ENCODE data around the gene DCBLD1. TPM values are rescaled to one million over a fixed set of nuclear protein-coding genes. Genes with fewer than 3 reads are reported as not detected.

The DCBLD1 gene
- polyA plus RNA-seq, 3 donors = 2.9 to 3.3 (median 3.1) TPM

DNA sequence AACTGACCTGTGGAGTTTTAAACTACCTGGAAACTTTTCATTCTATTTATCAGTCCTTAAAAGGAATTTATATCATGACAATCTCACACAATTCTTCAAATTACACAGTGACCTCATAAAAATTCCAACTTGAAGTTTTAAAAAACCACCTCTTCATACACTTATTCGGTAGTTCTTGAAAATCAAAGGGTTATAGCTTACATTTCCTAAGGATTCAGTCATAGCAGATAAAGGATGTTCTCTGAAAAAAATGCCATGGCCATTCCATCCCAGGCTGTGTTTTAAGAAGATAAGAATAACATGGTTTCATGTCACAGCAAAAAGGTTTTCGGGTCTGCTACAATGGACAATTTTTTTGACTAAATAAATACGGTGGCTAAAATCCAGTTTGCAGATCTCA lies 78.7 kb downstream of the DCBLD1 start:
- H3K27me3 ChIP-seq (ENCODE audit: control insufficient read depth in 2 of 2, insufficient read depth in 2 of 2, low read length in 2 of 2) = no peaks in the 10 kb centered on the region
- no peak overlapping the region for H3K4me3 ChIP-seq (replicated peaks in 1 of 3; ENCODE audit: low read depth in 2 of 3, low read length in 3 of 3)
- H3K9me3 ChIP-seq (replicated peaks in 1 of 2; ENCODE audit: control insufficient read depth in 1 of 2, insufficient read depth in 1 of 2, low read length in 2 of 2) = no peaks in the 10 kb centered on the region
- intact Hi-C loops (cut with micrococcal nuclease) = no loop called here
- H3K27ac ChIP-seq (ENCODE audit: low read depth in 1 of 2, low read length in 2 of 2) = no peak overlapping the region
- no peak for DNase-seq
- H3K36me3 ChIP-seq (replicated peaks in 1 of 2; ENCODE audit: control insufficient read depth in 1 of 2, insufficient read depth in 2 of 2, low read length in 2 of 2) = peaks cover 40 to 60% of the 10 kb centered on the region in 2 donors
- no peaks in the 10 kb centered on the region for H4K20me1 ChIP-seq (ENCODE audit: insufficient read depth, low read length)
- H3K79me2 ChIP-seq (ENCODE audit: insufficient read depth, low read length) = no peaks in the 10 kb centered on the region
- H3K9ac ChIP-seq (ENCODE audit: insufficient read depth, low read length, poor library complexity, severe bottlenecking) = no peak overlapping the region
- TF ChIP-seq, protein P1, sequence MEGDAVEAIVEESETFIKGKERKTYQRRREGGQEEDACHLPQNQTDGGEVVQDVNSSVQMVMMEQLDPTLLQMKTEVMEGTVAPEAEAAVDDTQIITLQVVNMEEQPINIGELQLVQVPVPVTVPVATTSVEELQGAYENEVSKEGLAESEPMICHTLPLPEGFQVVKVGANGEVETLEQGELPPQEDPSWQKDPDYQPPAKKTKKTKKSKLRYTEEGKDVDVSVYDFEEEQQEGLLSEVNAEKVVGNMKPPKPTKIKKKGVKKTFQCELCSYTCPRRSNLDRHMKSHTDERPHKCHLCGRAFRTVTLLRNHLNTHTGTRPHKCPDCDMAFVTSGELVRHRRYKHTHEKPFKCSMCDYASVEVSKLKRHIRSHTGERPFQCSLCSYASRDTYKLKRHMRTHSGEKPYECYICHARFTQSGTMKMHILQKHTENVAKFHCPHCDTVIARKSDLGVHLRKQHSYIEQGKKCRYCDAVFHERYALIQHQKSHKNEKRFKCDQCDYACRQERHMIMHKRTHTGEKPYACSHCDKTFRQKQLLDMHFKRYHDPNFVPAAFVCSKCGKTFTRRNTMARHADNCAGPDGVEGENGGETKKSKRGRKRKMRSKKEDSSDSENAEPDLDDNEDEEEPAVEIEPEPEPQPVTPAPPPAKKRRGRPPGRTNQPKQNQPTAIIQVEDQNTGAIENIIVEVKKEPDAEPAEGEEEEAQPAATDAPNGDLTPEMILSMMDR (IDR thresholded peaks at IDR 0.05) = no peak
- no peak overlapping the region for H3K4me3 Mint-ChIP-seq
- 100% methylated on average over 2 of the region's 3 CpGs for WGBS (ENCODE audit: insufficient coverage)
- no peaks in the 10 kb centered on the region for H3K4me1 ChIP-seq (ENCODE audit: control insufficient read depth in 1 of 2, insufficient read depth in 2 of 2, low read length in 2 of 2)
- no peaks in the 10 kb centered on the region for H3K4me1 Mint-ChIP-seq
- peaks cover 0 to 2% (median 0%) of the 10 kb centered on the region in 3 donors for H3K27me3 Mint-ChIP-seq (ENCODE audit: low read depth in 3 of 3)
- H3K27ac Mint-ChIP-seq = no peak overlapping the region
- peaks cover 45 to 50% of the 10 kb centered on the region in 2 donors for H3K36me3 Mint-ChIP-seq
- H3K9me3 Mint-ChIP-seq = no peaks in the 10 kb centered on the region
- no peak overlapping the region for H2AFZ ChIP-seq (ENCODE audit: insufficient read depth, low read depth, low read length, poor library complexity, severe bottlenecking)
- no peak overlapping the region for H3K4me2 ChIP-seq (replicated peaks; ENCODE audit: extremely low read depth, low read length, poor library complexity, severe bottlenecking)

DNA sequence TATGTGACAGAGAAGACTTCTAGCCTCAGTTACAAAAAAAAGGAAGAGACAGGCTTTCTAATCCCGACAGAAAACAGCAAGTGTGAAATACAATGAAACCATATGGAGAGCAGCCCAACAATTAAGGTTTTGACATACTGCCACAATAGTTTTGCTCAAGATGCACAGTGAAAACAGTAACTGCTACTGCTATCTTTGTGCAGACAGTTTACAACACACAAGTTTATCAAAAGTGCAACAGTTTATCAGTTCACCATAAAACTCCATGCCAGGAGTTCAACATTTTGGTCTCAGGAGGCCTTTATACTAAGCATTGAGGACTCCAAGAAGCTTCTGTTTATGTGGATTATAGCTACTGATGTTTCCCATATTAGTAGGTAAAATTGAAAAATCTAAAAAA lies 82.2 kb downstream of the DCBLD1 start:
- H3K4me1 ChIP-seq (ENCODE audit: control insufficient read depth in 1 of 2, insufficient read depth in 2 of 2, low read length in 2 of 2) = no peaks in the 10 kb centered on the region
- H4K20me1 ChIP-seq (ENCODE audit: insufficient read depth, low read length) = no peaks in the 10 kb centered on the region
- no peak overlapping the region for H3K9ac ChIP-seq (ENCODE audit: insufficient read depth, low read length, poor library complexity, severe bottlenecking)
- no peaks in the 10 kb centered on the region for H3K79me2 ChIP-seq (ENCODE audit: insufficient read depth, low read length)
- peaks cover 74 to 95% of the 10 kb centered on the region in 2 donors for H3K36me3 ChIP-seq (replicated peaks in 1 of 2; ENCODE audit: control insufficient read depth in 1 of 2, insufficient read depth in 2 of 2, low read length in 2 of 2)
- no peaks in the 10 kb centered on the region for H3K27me3 ChIP-seq (ENCODE audit: control insufficient read depth in 2 of 2, insufficient read depth in 2 of 2, low read length in 2 of 2)
- no peak overlapping the region for H3K27ac ChIP-seq (ENCODE audit: low read depth in 1 of 2, low read length in 2 of 2)
- Mint-ChIP-seq H3K9me3 (no peaks in the 10 kb centered on the region), H3K4me1 (no peaks in the 10 kb centered on the region), H3K4me3 (no peak overlapping the region), H3K27me3 (ENCODE audit: low read depth in 3 of 3) (no peaks in the 10 kb centered on the region), H3K27ac (no peak overlapping the region), H3K36me3 (peaks cover 62 to 67% of the 10 kb centered on the region in 2 donors)
- TF ChIP-seq, protein P1 (IDR thresholded peaks at IDR 0.05) = no peak
- H2AFZ ChIP-seq (ENCODE audit: insufficient read depth, low read depth, low read length, poor library complexity, severe bottlenecking) = no peak overlapping the region
- intact Hi-C loops (cut with micrococcal nuclease) = no loop called here
- no peaks in the 10 kb centered on the region for H3K9me3 ChIP-seq (replicated peaks in 1 of 2; ENCODE audit: control insufficient read depth in 1 of 2, insufficient read depth in 1 of 2, low read length in 2 of 2)
- WGBS (ENCODE audit: insufficient coverage) = no CpG with 5 or more reads among the region's 1 CpG
- no peak overlapping the region for H3K4me3 ChIP-seq (replicated peaks in 1 of 3; ENCODE audit: low read depth in 2 of 3, low read length in 3 of 3)
- H3K4me2 ChIP-seq (replicated peaks; ENCODE audit: extremely low read depth, low read length, poor library complexity, severe bottlenecking) = no peak overlapping the region
- DNase-seq = no peak

All from CD14-positive monocyte (primary cell).